Smooth muscle cell of trachea (primary cell): ENCODE measurements around the gene INPP4B. TPM values are rescaled to one million over a fixed set of nuclear protein-coding genes. Genes with fewer than 3 reads are reported as not detected.

Experiments used
- total RNA-seq: library from RNA; depleted of rRNA; stranded (reverse); fragments of >200 nt; gene quantifications from 2 replicates; pipeline ENCODE4 v1.2.1, GENCODE V29; 2014

INPP4B gene
- 10.1 and 14.1 TPM in 2 replicates for total RNA-seq

GRCh38 chr4:142846108-142846728, at the start of gene INPP4B:
Gene INPP4B (minus strand): TSS chr4:142846301.

